ENCODE data around the gene HIPK2. TPM values are rescaled to one million over a fixed set of nuclear protein-coding genes. Genes with fewer than 3 reads are reported as not detected.

HIPK2 gene
- total RNA-seq, 1 donor from 2014 or later = 7.7 TPM

DNA sequence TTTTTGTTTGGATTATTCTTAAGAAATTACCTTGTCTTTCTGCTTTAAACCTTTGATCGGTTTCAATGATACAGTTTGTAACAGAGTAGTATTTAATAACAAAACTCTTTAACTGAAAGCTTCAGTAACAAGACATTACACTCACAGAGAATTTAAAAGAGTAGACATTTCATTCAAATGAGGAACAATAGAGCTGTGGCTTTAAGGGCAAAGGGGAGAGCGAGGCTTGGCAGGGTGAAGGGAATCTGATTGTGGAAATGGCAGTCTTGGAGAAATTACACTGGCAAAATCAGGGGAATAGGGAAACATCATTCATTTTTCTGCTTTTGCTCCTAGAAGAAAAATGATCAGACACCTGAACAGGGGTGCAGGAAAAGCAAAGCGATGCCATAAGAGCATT is 5.1 kb upstream of the HIPK2 start:
- DNase-seq = no peak

DNA sequence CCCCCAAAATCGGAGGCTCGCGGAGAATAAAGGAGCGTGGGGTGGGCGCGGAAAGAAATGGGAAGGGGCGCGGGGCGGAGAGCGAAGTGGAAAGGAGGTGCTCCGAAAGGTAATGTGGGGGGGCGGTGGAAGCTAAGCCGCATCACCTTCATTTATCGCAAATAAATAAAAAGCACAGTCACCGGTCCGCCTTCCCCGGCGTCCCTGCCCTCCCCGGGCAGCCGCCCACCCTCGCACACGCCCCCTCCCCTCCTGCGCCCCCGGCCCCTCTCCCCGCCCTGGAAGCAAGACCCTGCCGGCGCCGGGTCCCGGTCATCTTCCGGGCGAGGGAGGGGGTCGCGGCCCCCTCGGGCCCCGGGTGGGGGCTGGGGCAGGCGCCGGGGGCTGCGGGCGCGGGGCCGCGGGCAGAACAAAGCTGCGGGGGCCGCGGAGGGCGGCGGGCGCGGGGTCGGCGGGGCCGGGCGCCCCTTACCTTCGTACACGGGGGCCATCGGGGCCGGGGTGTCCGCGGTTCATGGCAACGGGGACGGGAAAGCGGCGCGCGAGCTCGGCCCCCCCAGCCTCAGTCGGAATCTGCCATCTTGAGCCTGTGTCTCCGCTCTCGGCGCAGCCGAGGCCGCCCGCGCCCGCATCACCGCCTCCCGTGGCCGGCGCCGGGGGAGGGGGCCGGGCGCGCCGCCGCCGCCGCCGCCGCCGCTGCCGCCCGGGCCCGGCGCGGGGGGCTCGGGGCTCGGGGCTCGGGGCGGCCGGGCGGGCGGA is 486 bp downstream of the HIPK2 start:
- no peak for DNase-seq

DNA sequence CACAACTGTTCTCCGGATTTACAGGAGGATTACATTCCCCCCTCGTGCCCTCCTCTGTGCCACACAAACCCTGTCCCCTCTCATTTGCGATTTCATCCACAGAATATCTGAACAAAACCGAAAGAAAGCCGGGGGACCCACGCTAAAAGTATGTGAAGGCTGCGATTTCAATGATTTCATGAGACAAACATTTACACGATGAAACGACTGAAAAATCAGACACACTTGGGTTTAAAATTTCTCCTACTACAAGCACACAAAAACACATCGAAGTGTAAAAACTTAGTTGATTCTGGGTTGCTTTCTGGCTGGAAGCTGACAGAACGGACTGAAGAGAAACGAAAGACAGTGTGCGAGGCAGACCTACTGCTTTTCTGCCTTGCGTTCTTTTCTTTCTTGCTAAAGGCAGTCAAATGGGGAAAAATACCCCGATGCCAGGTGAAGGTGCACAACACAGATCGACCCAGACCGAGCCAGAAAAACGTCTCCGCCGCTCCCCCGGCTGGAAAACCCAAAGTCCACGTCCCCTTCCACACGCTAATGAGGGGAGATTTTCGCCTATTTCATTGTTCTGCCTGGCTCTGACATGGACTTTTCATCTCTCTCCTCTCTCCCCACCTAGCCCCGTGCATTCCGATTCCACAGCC is 1.2 kb downstream of the HIPK2 start:
- peak; percentile 50 for DNase-seq

DNA sequence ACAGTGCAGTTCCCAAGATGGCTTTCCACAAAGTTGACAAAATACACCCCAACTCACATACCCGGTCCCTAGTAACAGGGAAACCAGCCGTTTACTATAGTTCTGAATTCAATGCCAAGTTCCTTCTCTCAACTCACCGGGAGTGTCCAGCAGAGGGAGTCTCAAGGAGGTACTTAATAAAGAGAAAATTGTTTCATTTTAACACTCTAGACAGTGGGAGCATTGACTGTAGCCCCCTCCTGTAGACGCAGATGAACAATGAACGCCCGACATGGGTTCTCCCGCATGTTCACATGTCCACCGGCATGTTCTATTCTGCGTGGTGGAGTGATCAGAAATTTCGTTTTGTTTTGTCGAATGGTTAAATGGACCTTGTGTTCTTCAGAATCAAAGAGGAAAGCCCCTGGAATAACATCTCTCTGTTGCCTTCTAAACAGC is 1.9 kb downstream of the HIPK2 start:
- DNase-seq = peak; percentile 48

DNA sequence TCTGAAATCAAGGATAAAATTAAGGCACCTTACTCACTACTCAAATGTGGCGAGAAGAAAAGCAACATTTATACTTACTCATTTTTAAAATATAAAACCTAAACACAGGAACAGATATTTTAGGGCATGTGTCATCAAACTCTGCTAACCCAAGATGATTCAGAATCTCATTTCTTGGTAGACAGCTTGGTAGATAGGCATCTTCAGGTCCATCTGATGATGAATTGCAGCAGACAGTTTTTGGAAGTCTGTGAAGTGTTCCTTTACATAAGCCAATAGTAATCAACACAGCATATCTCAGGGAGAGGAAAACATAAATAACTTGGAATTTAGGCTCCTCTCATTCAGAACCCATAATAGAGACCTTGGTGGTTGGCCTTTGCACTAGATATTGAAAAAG is 3.4 kb downstream of the HIPK2 start:
- DNase-seq = no peak

DNA sequence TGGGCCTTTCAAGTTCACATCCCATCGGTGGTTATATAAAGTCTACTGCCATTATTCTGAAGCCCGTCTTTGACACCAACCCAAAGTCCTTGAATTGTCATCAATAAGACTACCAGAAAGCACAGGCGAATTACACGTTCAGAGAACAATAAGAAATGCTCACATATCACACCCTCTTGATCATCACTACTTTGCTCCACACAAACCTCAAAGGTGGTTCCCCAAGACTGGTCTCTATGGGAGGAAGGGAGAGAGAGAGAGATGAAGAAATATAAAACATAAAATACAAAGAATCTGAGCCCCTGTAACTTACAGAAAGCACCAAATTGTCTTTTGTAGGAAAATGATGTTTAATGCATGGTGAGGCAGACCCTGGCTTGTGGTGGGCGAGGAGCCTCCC is 4.4 kb downstream of the HIPK2 start:
- no peak for DNase-seq

DNA sequence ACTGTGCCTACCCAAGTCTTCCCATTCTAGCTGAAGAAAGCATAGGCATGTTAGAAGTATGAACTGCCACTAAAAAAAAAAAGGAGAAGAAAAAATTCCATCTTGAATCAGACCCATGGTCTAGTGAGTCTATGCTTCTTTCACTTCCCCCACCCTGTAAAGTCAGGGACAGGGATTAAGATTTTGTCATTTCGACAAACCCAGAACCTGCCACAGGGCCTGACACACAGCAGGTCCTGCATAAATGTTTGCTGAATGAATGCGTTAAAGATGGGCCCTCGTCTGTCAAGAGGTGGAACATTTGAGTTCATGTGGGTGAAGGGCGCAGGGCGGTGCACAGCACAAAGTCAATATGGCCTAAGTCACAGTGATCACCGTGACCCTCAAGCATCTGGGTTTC is 4.9 kb downstream of the HIPK2 start:
- no peak for DNase-seq

DNA sequence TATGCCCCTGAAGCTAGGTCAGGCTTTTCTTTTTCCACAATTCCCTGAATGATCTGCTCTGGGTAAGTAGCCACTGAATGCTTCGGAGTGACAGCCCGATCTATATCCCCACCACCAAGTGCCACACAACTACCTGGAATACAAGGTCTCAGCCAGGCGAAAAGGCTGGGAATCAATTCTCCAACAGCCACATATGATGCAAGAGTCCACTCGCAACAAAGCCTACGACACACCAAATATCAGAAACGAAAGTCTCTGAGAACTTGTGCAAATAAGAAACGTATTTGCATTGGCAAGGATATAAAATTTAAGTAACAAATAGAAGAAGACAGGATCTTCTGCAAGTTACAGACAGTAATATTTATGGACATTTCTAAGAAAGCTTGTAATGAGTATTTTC is 5.7 kb downstream of the HIPK2 start:
- no peak for DNase-seq

DNA sequence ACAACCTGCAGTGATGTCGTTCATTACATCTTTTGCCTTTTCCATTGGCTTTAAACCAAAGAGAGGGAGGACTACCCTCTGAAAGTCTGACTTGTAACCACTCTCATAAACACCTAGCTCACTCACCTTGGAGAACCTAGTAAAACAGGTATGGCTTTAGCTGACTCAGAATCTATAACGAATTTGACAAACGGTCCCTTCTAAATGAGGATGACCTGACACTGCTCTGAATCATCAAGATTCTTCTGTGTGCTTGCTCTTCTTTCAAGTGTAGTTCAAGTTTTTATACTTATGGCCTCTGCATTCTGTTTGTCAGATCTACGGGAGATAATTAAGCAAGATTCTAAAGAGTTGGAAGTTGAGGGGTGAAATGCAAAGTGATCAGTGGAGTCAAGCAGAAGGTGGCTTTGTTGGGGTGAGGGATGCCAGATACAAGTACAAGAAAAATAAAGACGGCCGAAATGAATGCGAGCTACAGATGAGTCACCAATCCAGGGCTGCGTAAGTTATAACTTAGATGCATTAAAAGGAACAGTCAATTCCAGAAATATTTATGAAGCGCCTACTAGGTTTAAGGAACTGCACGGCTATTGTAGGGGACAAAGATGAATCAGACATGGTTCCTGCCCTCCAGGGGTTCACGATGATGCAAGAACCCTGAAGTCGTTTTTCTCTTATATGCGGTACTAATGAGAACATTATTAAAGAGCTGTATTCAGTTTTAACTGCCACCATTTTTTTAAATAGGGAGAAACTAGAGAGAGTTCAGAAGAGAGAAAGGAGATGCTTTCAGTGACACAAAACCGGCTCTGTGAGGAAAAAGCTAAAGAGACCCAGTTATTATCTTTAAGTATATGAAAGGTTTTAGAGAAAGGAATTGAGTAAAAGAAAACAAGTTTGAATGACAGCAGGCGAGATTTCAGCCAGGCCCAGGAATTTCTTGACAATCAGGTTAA is 6.5 kb downstream of the HIPK2 start:
- DNase-seq = no peak

DNA sequence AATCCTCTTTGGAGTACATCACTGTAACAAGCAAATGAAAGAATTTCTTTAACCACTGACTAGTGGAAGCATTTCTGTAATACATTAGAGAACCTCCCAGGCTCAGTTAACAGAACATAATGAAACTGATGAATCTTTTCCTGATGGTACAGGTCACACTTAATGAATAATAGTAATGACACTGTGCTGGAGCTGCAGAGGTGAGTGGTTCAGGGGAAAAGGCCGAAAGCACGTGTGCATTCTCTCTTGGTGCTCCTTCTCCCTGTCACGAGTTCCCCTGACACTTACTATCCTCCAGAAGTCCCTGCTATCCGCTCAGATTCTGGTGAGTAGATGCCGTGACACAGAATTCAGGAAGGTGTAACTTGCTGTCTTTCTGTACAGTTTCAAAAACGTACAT is 8.0 kb downstream of the HIPK2 start:
- no peak for DNase-seq

DNA sequence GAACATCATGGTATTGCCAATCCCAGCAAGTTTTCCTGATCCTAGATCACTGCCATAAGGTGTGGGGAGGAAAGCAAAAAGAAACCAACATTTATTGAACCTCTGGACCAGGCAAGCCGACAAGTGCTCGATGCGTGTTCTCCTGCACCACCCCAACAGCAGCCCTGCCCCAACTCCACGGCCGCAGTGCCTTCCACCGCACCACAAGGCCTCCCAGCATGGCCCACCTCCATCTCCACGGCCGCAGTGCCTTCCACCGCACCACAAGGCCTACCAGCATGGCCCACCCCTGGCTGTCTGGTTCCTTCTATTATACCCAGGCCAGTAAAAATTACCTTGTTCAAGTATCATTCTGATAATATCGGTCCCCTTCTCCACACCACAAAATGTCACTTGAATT is 8.7 kb downstream of the HIPK2 start:
- DNase-seq = no peak

DNA sequence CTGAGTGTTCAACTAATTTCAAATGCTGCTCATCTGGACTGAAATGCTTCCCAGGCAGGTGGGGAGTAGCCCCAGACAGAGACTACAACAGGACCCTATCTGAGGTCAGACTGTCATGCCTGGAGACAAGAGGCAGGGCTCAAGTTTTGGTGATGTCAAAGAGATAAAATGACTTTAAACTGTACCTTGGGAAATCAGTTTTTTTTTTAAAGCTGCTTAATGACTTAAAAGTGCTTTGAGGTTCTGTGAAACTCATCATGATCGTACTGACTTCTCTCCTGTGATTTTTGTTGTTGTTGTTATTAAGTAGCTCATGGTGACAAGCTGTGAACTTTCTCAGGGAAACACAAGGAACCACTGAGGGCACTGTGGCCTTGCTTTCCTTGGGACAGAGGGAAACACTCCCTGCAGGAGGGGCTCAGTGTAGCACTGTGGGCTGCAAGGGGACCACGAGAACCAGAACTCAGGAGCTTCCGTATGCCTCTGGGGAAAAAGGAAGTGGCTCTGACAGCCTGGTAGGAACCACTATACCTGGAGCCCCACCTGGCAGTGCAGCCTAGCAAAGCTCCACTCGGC is 9.5 kb downstream of the HIPK2 start:
- DNase-seq = no peak

DNA sequence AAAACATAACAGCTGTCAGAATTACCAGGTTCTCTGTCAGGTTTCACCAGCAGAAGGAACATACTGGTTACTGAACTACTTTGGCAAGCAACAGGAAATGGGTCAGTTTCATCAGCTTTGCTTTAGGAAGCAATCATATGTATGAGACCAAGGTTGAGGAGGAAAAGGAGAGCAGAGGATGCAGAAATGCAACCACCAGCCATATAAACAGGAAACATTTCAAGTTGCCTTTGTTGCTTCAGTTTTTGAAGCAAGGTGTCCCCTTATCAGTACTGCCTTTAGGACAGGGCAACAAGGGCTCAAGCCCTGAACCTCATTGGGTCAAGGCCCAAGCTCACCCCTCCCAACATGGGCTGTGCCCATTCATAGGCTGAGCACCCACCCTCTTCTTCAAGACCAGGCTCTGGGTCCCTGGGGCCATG is 10.2 kb downstream of the HIPK2 start:
- no peak for DNase-seq

DNA sequence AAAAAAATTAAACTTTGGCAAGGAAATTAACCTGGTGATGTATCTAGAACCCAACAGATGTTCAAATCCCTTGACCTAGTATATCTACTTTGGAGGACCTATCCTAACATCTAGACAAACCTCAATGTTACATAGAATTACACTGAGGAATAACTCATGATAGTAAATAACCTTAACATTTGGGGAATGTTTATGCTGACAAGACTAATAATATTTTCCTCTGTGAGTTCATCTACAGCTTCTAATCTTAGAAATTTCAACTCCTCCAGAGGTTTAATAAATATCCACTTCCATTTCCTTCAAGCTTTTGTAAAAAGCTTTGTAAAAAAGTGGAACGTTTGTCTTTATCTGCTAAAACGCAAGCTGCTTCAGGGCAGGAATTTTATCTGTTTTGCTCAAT is 12.7 kb downstream of the HIPK2 start:
- no peak for DNase-seq

DNA sequence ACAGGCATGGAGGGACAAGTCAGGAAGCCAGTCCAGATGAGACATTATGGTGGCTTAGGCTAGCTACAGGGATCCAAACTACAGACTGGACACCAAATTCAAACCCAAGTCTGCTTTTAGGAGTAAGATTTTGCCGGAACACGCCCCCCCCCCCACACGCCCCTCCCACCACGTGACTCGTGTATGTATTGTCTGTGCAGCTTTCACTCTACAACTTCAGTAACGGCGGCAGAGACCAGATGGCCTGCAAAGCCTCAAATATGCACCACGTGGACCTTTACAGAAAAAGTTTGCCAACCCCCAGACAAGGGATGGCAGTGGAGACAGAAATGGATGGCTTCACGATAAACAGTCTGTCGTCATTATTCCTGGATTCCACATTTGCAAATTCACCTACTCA is 14.5 kb downstream of the HIPK2 start:
- DNase-seq = no peak

DNA sequence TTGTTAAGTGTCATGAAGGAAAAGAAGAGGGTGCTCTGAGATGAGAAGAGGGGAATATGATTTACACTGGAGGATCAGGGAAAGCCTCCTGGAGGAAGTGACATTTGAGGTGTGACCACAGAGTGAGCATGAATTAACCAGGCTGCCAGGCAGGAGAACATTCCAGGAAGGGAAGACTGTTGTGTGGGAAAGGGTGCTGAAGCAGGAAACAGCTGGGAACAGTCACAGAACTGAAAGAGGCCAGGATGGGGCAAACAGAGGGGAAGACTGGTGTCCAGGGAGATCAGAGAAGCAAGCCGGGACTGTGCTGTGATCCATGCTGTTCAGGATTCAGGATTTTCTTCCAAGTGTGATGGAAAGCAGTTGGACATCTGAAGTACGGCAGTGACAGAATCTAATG is 14.9 kb downstream of the HIPK2 start:
- DNase-seq = peak; percentile 6

DNA sequence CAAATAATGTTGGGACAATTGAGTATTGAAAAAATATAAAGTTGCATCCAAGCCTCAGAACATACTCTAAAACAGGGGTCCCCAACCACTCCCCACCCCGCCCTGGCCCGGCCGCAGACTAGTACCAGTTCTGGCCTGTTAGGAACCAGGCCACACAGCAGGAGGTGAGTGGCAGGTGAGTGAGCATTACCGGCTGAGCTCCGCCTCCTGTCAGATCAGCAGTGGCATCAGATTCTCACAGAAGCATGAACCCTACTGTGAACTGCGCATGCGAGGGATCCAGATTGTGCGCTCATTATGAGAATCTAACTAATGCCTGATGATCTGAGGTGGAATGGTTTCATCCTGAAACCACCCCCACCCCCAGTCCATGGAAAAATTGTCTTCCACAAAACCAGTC is 19.4 kb downstream of the HIPK2 start:
- no peak for DNase-seq

DNA sequence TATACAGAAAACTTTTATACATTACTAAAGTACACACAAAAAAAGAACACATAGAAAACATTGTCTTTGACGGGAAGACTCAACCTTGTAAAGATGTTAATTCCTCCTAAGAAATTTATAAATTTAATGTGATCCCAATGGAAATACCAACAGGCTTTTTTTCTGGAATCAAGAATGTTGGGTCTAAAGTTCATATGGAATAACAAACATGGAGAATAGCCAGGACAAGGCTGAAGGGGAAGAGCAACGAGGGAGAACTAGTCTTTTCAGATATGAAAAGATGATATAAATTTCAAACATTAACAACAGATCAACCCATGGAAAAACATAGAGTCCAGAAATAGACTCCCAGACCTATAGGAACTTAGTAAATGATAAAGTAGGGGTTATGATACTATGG is 19.8 kb downstream of the HIPK2 start:
- DNase-seq = no peak

DNA sequence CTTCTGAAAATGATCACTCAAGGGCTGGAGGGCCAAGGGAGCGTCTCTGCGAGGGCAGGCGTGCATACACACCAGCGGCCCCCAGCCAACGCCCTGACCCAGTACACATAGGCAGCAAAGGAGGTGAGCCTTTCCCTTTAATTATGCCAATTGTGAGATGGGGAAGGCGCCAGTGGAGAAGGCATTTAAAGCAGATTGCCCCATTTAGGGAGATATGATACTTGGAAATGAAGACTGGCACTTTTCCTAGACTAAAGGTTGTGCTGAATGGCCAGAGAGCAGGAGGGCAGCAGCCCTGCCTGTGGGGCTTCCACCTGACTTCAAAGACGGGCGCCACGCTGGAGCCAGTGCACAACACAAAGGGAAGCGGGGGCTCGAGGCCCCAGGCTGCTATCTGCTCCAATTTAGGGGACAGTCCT is 24.1 kb downstream of the HIPK2 start:
- DNase-seq = no peak

DNA sequence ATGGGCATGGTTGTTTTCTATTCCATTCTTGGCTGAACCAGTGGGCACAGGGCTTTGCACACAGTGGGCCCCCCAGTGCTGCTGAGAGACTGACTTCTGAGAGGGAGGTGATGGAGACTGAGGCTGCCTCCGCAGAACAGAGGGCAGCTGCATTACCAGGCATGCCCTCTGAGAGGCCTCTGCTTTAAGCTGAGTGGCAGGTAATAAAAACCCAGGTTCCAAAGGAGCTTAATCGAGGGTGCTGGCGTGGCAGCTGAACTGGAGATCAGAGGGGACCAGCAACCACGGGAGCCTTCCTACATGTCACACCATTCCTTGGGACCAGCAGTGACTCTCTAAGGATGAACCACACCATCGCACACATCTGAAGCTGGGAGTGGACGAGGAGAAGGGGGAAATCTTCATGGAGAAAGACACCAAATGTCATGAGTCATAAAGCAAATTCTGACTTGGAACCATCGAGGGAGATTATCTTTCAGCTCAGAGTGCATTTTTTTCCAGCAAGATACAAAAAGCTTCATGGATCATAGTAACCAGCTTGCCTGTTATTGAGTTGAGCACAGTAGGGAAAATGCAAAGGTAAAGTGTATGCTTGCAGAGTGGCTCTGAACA is 24.6 kb downstream of the HIPK2 start:
- no peak for DNase-seq

DNA sequence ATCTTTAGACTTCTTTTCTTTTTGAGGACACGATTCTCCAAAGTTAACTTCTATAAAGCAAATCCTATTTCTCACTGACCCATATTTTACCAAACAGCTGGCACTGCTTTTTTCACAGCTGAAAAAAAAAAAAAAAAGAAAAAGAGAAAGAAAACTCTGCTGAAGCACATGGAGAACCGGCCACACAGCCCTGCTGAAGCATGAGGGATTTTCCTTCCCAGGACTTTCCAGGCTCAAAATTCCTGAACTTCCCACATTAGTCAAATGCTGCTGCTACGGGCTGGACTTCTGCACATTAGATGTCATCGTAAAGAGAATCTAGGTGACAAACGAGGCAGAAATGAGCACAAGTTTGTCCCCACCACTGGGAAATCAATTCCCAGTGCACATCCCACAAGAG is 25.2 kb downstream of the HIPK2 start:
- DNase-seq = no peak

DNA sequence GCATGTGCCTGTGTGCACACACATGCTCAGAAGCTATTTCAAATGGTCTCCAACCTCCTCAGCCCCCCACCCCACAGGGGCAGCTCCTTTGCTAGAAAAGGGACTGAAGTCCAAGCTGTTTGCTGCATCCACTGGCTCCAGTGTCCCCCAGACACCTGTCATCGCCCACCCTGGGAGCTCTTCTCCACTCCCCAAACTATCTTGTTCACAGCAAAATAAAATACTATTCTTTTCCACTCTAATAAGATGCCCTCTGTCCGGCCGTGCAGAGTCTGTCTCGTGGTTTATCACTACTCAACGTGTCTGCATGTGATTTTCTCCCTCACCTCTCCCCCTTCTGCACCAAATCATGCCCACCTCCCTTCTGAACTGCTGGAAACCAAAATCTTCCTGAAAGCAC is 25.6 kb downstream of the HIPK2 start:
- DNase-seq = no peak
